Sigmoid colon (tissue), 4 donors: ENCODE measurements around the gene KLF11.

Source experiments
- CTCF ChIP-seq, 4 experiments: fragments of 450-650 bp in 3 of 4; fragments of 200-600 bp in 1 of 4; IDR thresholded peaks; one replicate each; pipeline ENCODE4 v1.5.1; 2016 to 2019; ENCODE audit warnings: antibody characterized with exemption in 4 of 4, mild to moderate bottlenecking in 3 of 4, moderate library complexity in 2 of 4
- POLR2A ChIP-seq, 2 donors: fragments of 450-650 bp; IDR thresholded peaks; one replicate each; pipeline ENCODE4 v1.6.1; 2016; ENCODE audit warnings: antibody characterized with exemption in 2 of 2, mild to moderate bottlenecking in 2 of 2, moderate library complexity in 2 of 2
- POLR2AphosphoS5 ChIP-seq, 4 donors: sonication (generic); formaldehyde crosslinking; IDR thresholded peaks; one replicate each; pipeline ENCODE4 v1.6.1; 2017; ENCODE audit warnings: antibody characterized with exemption in 4 of 4

GRCh38 chr2:10064932-10065772 lies 21.8 kb downstream of the KLF11 start:
- TF ChIP-seq CTCF (IDR thresholded peaks at IDR 0.05) (no peak), POLR2A (IDR thresholded peaks at IDR 0.05) (no peak), POLR2AphosphoS5 (IDR thresholded peaks at IDR 0.05) (no peak)
